IMR-90 (cell line): ENCODE measurements around the gene KRTAP10-3. TPM values are rescaled to one million over a fixed set of nuclear protein-coding genes. Genes with fewer than 3 reads are reported as not detected.

Source experiments
- ATAC-seq: fragments of 200-7000 bp; cut with Tn5 transposase; 2 replicates; pipeline ENCODE4 v1.9.1; 2020; ENCODE audit warnings: low read depth, mild to moderate bottlenecking, moderate library complexity
- BruUV-seq: library from RNA; stranded (reverse); fragments of 400-500 nt; replicated peaks from 2 replicates; lab custom pipeline; 2021; lab: Mats Ljungman, UMichigan
- CTCF ChIA-PET: fragments of 300-600 bp; formaldehyde crosslinking; extraction: SDS; loops from one replicate; lab custom pipeline; 2021; ENCODE audit warnings: antibody characterized with exemption; lab: Yijun Ruan, JAX
- POLR2A ChIA-PET: fragments of 300-600 bp; sonication (Branson Sonifier 250); formaldehyde crosslinking; loops from one replicate; lab custom pipeline; 2022; ENCODE audit warnings: antibody characterized with exemption; ENCODE audit not compliant: unreplicated experiment; lab: Charles Lee
- DNase-seq: peaks from one replicate; pipeline ENCODE4 v3.0.0; 2013
- H2AFZ ChIP-seq: replicated peaks from 2 replicates; pipeline ENCODE3; 2013; ENCODE audit warnings: low read length, mild to moderate bottlenecking; ENCODE audit not compliant: poor library complexity
- H2AK5ac ChIP-seq: 2 replicates; pipeline ENCODE4 v1.6.1; 2013; ENCODE audit warnings: low read depth, low read length, inconsistent platforms
- H2AK9ac ChIP-seq: replicated peaks from 2 replicates; pipeline ENCODE3; 2013; ENCODE audit warnings: mild to moderate bottlenecking, low read depth, low read length, moderate library complexity; ENCODE audit not compliant: poor library complexity
- H2BK120ac ChIP-seq: 2 replicates; pipeline ENCODE4 v1.6.1; 2013; ENCODE audit warnings: low read depth, low read length, inconsistent platforms
- H2BK15ac ChIP-seq: 3 replicates; pipeline ENCODE4 v1.6.1; 2013; ENCODE audit warnings: low read depth, low read length, inconsistent platforms
- H2BK20ac ChIP-seq: 2 replicates; pipeline ENCODE4 v1.6.1; 2013; ENCODE audit warnings: low read depth, mild to moderate bottlenecking, inconsistent platforms, low read length, moderate library complexity
- H2BK5ac ChIP-seq: 2 replicates; pipeline ENCODE4 v1.6.1; 2013; ENCODE audit warnings: mild to moderate bottlenecking, low read depth, low read length, inconsistent platforms; ENCODE audit not compliant: poor library complexity, severe bottlenecking
- H3K14ac ChIP-seq: replicated peaks from 2 replicates; pipeline ENCODE4 v1.6.1; 2013; ENCODE audit warnings: low read depth, low read length, inconsistent platforms
- H3K18ac ChIP-seq: 2 replicates; pipeline ENCODE4 v1.6.1; 2013; ENCODE audit warnings: low read depth, low read length, control low read depth
- H3K23ac ChIP-seq: 2 replicates; pipeline ENCODE4 v1.6.1; 2013; ENCODE audit warnings: low read depth, low read length, inconsistent platforms
- H3K27ac ChIP-seq: 2 replicates; pipeline ENCODE4 v1.5.1; 2013; ENCODE audit warnings: mild to moderate bottlenecking, control low read depth, low read length; ENCODE audit not compliant: insufficient read depth
- H3K27me3 ChIP-seq: 2 replicates; pipeline ENCODE4 v1.6.1; 2013; ENCODE audit warnings: low read length; ENCODE audit not compliant: control insufficient read depth, insufficient read depth
- H3K36me3 ChIP-seq: 2 replicates; pipeline ENCODE4 v1.6.1; 2013; ENCODE audit warnings: low read length, mixed read lengths; ENCODE audit not compliant: control insufficient read depth, insufficient read depth
- H3K4ac ChIP-seq: 2 replicates; pipeline ENCODE4 v1.6.1; 2013; ENCODE audit warnings: low read depth, low read length, inconsistent platforms
- H3K4me1 ChIP-seq: 2 replicates; pipeline ENCODE4 v1.6.1; 2013; ENCODE audit warnings: low read length, mixed read lengths; ENCODE audit not compliant: control insufficient read depth, insufficient read depth
- H3K4me2 ChIP-seq: 2 replicates; pipeline ENCODE4 v1.6.1; 2013; ENCODE audit warnings: low read depth, mild to moderate bottlenecking, control low read depth, low read length, moderate library complexity
- H3K4me3 ChIP-seq: 2 replicates; pipeline ENCODE4 v1.5.1; 2013; ENCODE audit warnings: low read depth, mild to moderate bottlenecking, control low read depth, low read length, moderate library complexity; ENCODE audit not compliant: insufficient read depth
- H3K56ac ChIP-seq: 2 replicates; pipeline ENCODE4 v1.6.1; 2013; ENCODE audit warnings: low read length, inconsistent platforms; ENCODE audit not compliant: insufficient read depth; ENCODE audit errors: extremely low read depth
- H3K79me1 ChIP-seq, 2 experiments: 2 replicates each; pipeline ENCODE4 v1.6.1; 2013; ENCODE audit warnings: low read length in 2 of 2, inconsistent platforms in 1 of 2, low read depth in 1 of 2
- H3K9ac ChIP-seq: 2 replicates; pipeline ENCODE4 v1.6.1; 2013; ENCODE audit warnings: low read depth, low read length, control low read depth
- H3K9me1 ChIP-seq: 2 replicates; pipeline ENCODE4 v1.6.1; 2013; ENCODE audit warnings: low read length, inconsistent platforms; ENCODE audit not compliant: insufficient read depth
- H3K9me3 ChIP-seq: 2 replicates; pipeline ENCODE4 v1.6.1; 2013; ENCODE audit warnings: low read length; ENCODE audit not compliant: control insufficient read depth, insufficient read depth
- H4K20me1 ChIP-seq: 2 replicates; pipeline ENCODE4 v1.6.1; 2013; ENCODE audit warnings: low read length, inconsistent platforms; ENCODE audit not compliant: insufficient read depth
- H4K5ac ChIP-seq: 2 replicates; pipeline ENCODE4 v1.6.1; 2013; ENCODE audit warnings: mild to moderate bottlenecking, low read depth, low read length, control low read depth
- H4K8ac ChIP-seq, 2 experiments: 2 replicates each; pipeline ENCODE4 v1.6.1; 2013; ENCODE audit warnings: low read depth in 2 of 2, low read length in 2 of 2, control low read depth in 1 of 2, inconsistent platforms in 1 of 2
- H4K91ac ChIP-seq: 2 replicates; pipeline ENCODE4 v1.6.1; 2013; ENCODE audit warnings: low read depth, low read length, inconsistent platforms; ENCODE audit not compliant: insufficient read depth
- CHD1 ChIP-seq: IDR thresholded peaks from 2 replicates; pipeline ENCODE4 v1.6.1; 2012; ENCODE audit warnings: low read depth, low read length, improper control_type of control experiment
- SMC3 ChIP-seq: fragments of 150-350 bp; IDR thresholded peaks from 2 replicates; pipeline ENCODE4 v1.6.1; 2016; ENCODE audit warnings: low read depth, mild to moderate bottlenecking, antibody characterized with exemption, low read length, moderate library complexity
- USF2 ChIP-seq: fragments of 150-350 bp; IDR thresholded peaks from 2 replicates; pipeline ENCODE4 v1.6.1; 2017; ENCODE audit warnings: mild to moderate bottlenecking, antibody characterized with exemption, low read length, low read depth
- WGBS, 2 experiments: methylation state at CpG; one replicate each; pipeline versions ENCODE4 v1.1.5 to v1.1.7; 2013; ENCODE audit warnings: missing lambda C conversion rate in 2 of 2; ENCODE audit not compliant: insufficient read length in 1 of 2; ENCODE audit errors: extremely low coverage in 2 of 2; 5-methylcytosine and 5-hydroxymethylcytosine counted together
- dilution Hi-C: fragments of 300-500 bp; cut with HindIII; formaldehyde crosslinking; loops from one replicate; pipeline ENCODE4 v1.14.3; 2018; ENCODE audit warnings: low sequenced_read_pairs; ENCODE audit not compliant: unreplicated experiment
- in situ Hi-C: fragments of 300-500 bp; cut with MboI; formaldehyde crosslinking; loops from 3 replicates; pipeline ENCODE4 v1.14.3; 2019; ENCODE audit warnings: low sequenced_read_pairs, inconsistent platforms, mixed read lengths
- intact Hi-C: fragments of 100-400 bp; cut with micrococcal nuclease; formaldehyde crosslinking; loops from 2 replicates; pipeline ENCODE4 v1.10.0; 2022
- polyA plus RNA-seq, 3 experiments: library from polyadenylated mRNA; depleted of rRNA; stranded (reverse); fragments of >200 nt; gene quantifications; 2 replicates each; pipeline ENCODE4 v1.2.3, GENCODE V29; 2012; ENCODE audit warnings: low replicate concordance in 1 of 3
- total RNA-seq: library from RNA; depleted of rRNA; stranded (reverse); fragments of >200 nt; gene quantifications from 2 replicates; pipeline ENCODE4 v1.2.3, GENCODE V29; 2012

Gene KRTAP10-3
- total and polyA plus RNA-seq, 2 of the 4 experiments (the other 2 are of a cell fraction), result not detected

- Histone ChIP-seq H4K20me1 (no peaks in the 10 kb centered on the region), H3K9me1 (no peaks in the 10 kb centered on the region), H3K36me3 (no peaks in the 10 kb centered on the region), H2AK5ac (no peak overlapping the region), H3K4me2 (no peak overlapping the region), H2AFZ (no peak overlapping the region), H2BK5ac (no peak overlapping the region), H3K9me3 (peaks cover 11% of the 10 kb centered on the region), H3K18ac (no peak overlapping the region), H3K4ac (no peak overlapping the region), H3K79me1 (no peaks in the 10 kb centered on the region), H3K23ac (no peak overlapping the region), H2BK20ac (no peak overlapping the region), H3K4me1 (no peaks in the 10 kb centered on the region), H4K91ac (no peak overlapping the region), H3K27me3 (no peaks in the 10 kb centered on the region; the same call in 1 of the 2 replicates), H2BK15ac (no peak overlapping the region), H3K9ac (no peak overlapping the region), H3K56ac (no peak overlapping the region), H3K27ac (no peak overlapping the region), H2BK120ac (no peak overlapping the region), H4K5ac (no peak overlapping the region), H3K14ac (no peak overlapping the region), H4K8ac (no peak overlapping the region), H3K4me3 (no peak overlapping the region), H2AK9ac (no peak overlapping the region)
- 52% methylated on average over 7 of the region's 17 CpGs; no CpG with 5 or more reads in 1 of the 2 experiments for whole genome bisulfite sequencing, 2 experiments
- in situ Hi-C loops (no loop called here), intact Hi-C loops (no loop called here), dilution Hi-C loops (no loop called here)
- ChIA-PET CTCF (no interaction called here), POLR2A (no interaction called here)
- BruUV-seq, result no TSS peak
- TF ChIP-seq SMC3 (no peak), CHD1 (no peak), USF2 (no peak)
- ATAC-seq (no peak), DNase-seq (no peak)
Measured at GRCh38 chr21:44578371-44579055, 19.9 kb upstream of the KRTAP10-3 start.
